ENCODE data around the gene SULT4A1.

The SULT4A1 gene

DNA sequence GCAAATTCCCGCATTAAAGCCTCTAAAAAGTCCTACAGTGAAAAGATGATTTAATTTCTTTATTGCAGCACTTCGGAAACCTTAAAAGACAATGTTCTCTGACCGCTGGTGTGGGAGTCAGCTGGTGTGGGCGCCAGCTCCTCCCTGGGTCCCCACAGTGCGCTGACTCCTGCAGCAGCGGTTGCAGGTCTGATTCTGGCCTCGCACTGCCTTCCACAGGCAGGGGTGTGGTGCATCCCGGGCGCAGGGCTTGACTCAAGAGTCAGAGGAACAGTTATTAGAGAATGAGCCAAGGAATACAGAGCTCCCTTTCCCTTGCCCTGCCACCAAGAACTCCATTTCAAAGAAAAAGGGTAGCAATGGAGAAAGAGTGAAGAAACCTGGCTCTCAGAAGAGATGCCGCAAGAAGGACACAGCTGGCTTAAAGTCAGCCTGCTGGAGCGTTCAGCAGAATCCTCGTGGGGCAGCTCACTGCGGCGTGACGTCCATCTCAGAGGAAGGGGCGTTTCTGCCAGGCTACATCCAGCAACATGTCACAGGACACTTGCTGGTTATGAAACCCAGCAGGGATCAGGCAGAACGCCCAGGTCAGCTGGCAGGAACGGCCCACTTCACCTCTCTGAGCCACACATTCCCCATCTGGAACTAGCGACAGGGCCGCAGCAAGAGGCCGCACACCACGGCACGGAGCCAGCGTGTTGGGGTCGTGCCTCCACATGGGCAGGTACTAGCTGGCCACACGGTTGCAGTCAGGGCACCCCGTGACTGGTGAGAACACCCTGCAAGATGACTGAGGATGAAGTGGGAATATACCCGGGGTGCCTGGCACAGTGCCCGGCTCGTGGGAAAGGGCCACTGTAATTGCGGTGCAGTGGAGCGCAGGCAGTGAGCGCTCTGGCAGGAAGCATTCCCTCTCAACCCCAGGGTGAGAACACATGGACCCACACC is 32.1 kb downstream of the SULT4A1 start:
- peaks cover 6% of the 10 kb centered on the region for H3K27me3 ChIP-seq (ENCODE audit: insufficient read depth, poor library complexity, severe bottlenecking)
- no peak overlapping the region for H3K4me3 ChIP-seq (replicated peaks; ENCODE audit: insufficient read depth, low read length)
- H3K27ac ChIP-seq (replicated peaks), result no peak overlapping the region
- TF ChIP-seq GABPA (IDR thresholded peaks at IDR 0.05; ENCODE audit: low read depth) (no peak), CTCF (IDR thresholded peaks at IDR 0.05; ENCODE audit: insufficient read depth, low read length) (no peak), SPI1 (IDR thresholded peaks at IDR 0.05; ENCODE audit: borderline replicate concordance, low read depth) (no peak), POLR2AphosphoS5 (IDR thresholded peaks at IDR 0.05; ENCODE audit: low read depth) (no peak), REST (IDR thresholded peaks at IDR 0.05; ENCODE audit: insufficient replicate concordance, low read depth) (no peak)
- no peak for DNase-seq (ENCODE audit: low read depth in 1 of 2, low spot score in 1 of 2)

- Histone ChIP-seq H3K27me3 (ENCODE audit: insufficient read depth, poor library complexity, severe bottlenecking) (peaks cover 4% of the 10 kb centered on the region), H3K27ac (replicated peaks) (no peak overlapping the region), H3K4me3 (replicated peaks; ENCODE audit: insufficient read depth, low read length) (no peak overlapping the region)
- TF ChIP-seq CTCF (IDR thresholded peaks at IDR 0.05; ENCODE audit: insufficient read depth, low read length) (no peak), POLR2AphosphoS5 (IDR thresholded peaks at IDR 0.05; ENCODE audit: low read depth) (no peak), GABPA (IDR thresholded peaks at IDR 0.05; ENCODE audit: low read depth) (no peak), REST (IDR thresholded peaks at IDR 0.05; ENCODE audit: insufficient replicate concordance, low read depth) (no peak)
- no peak for DNase-seq (ENCODE audit: low read depth in 1 of 2, low spot score in 1 of 2)
These were observed 33.1 kb downstream of the SULT4A1 start for GRCh38 chr22:43828998-43829782.

DNA sequence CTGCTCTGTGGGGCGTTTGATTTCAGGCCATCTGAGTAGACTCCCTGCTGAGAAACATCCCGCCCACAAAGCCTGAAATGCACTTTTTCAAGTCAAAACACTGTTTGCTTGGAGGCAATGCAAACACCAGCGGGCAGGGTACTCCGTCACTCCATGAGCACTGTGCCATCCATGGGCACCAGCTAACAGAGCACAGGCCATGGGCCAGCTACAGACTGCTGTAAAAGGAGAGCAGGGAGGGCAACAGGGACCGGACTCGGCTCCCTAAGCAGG is 33.7 kb downstream of the SULT4A1 start:
- peaks cover 1% of the 10 kb centered on the region for H3K27me3 ChIP-seq (ENCODE audit: insufficient read depth, poor library complexity, severe bottlenecking)
- H3K27ac ChIP-seq (replicated peaks), result no peak overlapping the region
- no peak for DNase-seq (ENCODE audit: low read depth in 1 of 2, low spot score in 1 of 2)
- TF ChIP-seq POLR2AphosphoS5 (IDR thresholded peaks at IDR 0.05; ENCODE audit: low read depth) (no peak), SPI1 (IDR thresholded peaks at IDR 0.05; ENCODE audit: borderline replicate concordance, low read depth) (no peak), REST (IDR thresholded peaks at IDR 0.05; ENCODE audit: insufficient replicate concordance, low read depth) (no peak), GABPA (IDR thresholded peaks at IDR 0.05; ENCODE audit: low read depth) (no peak), CTCF (IDR thresholded peaks at IDR 0.05; ENCODE audit: insufficient read depth, low read length) (no peak)
- no peak overlapping the region for H3K4me3 ChIP-seq (replicated peaks; ENCODE audit: insufficient read depth, low read length)
